D721Med (cell line): ENCODE measurements around the gene OGT.
"Not testable (repeated sequence)": the region's sequence is repeated elsewhere in the genome, so short reads cannot be mapped to it uniquely, and the experiment has no call there.

ENCODE experiments used
- DNase-seq: peaks from one replicate; pipeline ENCODE4 v3.0.0; 2011; ENCODE audit warnings: low spot score; ENCODE audit not compliant: insufficient read length
- FAIRE-seq: peaks from 2 replicates; lab custom pipeline; 2011; peaks lifted over from hg19 to GRCh38; lab: Jason Lieb, UNC
- CTCF ChIP-seq: IDR thresholded peaks from 2 replicates; pipeline ENCODE4 v1.5.1; 2012; ENCODE audit warnings: mild to moderate bottlenecking, control low read depth; ENCODE audit not compliant: insufficient read depth; ENCODE audit errors: missing control alignments

Gene OGT

GRCh38 chrX:71504346-71504745 lies 28.6 kb upstream of the OGT start:
- FAIRE-seq = no peak
- DNase-seq = no peak
- TF ChIP-seq CTCF = no peak

GRCh38 chrX:71509289-71509688 lies 23.6 kb upstream of the OGT start:
- TF ChIP-seq CTCF = no peak
- DNase-seq = no peak
- no peak for FAIRE-seq

- DNase-seq (no peak), FAIRE-seq (no peak)
These were observed 22.7 kb upstream of the OGT start for GRCh38 chrX:71510161-71510560.

GRCh38 chrX:71513731-71514130 lies 19.2 kb upstream of the OGT start:
- DNase-seq, FAIRE-seq: not testable (repeated sequence)

More at GRCh38 chrX:71510161-71510560, 22.7 kb upstream of the OGT start:
- no peak for TF ChIP-seq CTCF

- DNase-seq = no peak
- TF ChIP-seq CTCF = no peak
- FAIRE-seq = no peak
These were observed 18.4 kb upstream of the OGT start for GRCh38 chrX:71514367-71515037.

GRCh38 chrX:71515038-71515396 lies 17.9 kb upstream of the OGT start:
- no peak for TF ChIP-seq CTCF
- DNase-seq (no peak), FAIRE-seq (no peak)

GRCh38 chrX:71525316-71525715 lies 7.6 kb upstream of the OGT start:
- no peak for FAIRE-seq
- TF ChIP-seq CTCF = no peak
- no peak for DNase-seq
